T-helper 1 cell treated with Interleukin-12 subunit alpha and Interleukin-12 subunit beta and Interleukin-4 antibody, amounts not matched to agents 30 ng/mL and 1 ng/mL, for 36 hours (primary cell): ENCODE measurements around the gene COMMD7. TPM values are rescaled to one million over a fixed set of nuclear protein-coding genes. Genes with fewer than 3 reads are reported as not detected.

Experiments used
- intact Hi-C: fragments of 100-400 bp; cut with micrococcal nuclease; formaldehyde crosslinking; loops from one replicate; pipeline ENCODE4 v1.15.1; 2024
- total RNA-seq: library from RNA; stranded (reverse); gene quantifications from 2 replicates; pipeline ENCODE4 v1.2.3, GENCODE V29; 2022

COMMD7 gene
- 66.2 and 67.9 TPM in 2 replicates for total RNA-seq

GRCh38 chr20:32743237-32744112 is at the start of gene COMMD7:
Gene COMMD7 (minus strand): TSS chr20:32743467. CDS start chr20:32743391, 76 bp downstream.
- intact Hi-C loops, result loop anchor here (1.0 to 10.0 kb wide), 11 partner anchors 19 to 811 kb away; partner anchors contain the start of genes ASXL1, DNMT3B, KIF3B and MAPRE1

- intact Hi-C loops, result loop anchor here (5.0 kb wide), 1 partner anchor 39 kb away; no protein-coding TSS in a partner anchor
These were observed 49.6 kb upstream of the COMMD7 start for GRCh38 chr20:32792731-32793458.

- intact Hi-C loops, result loop anchor here (5.0 kb wide), 1 partner anchor 40 kb away; no protein-coding TSS in a partner anchor
These were observed 49.0 kb upstream of the COMMD7 start for GRCh38 chr20:32792316-32792715.

- intact Hi-C loops, result loop anchor here (1.0 to 5.0 kb wide), 7 partner anchors 29 to 509 kb away; partner anchors contain the start of gene MAPRE1
These were observed 47.4 kb upstream of the COMMD7 start for GRCh38 chr20:32790751-32791057.

GRCh38 chr20:32789896-32790750 is 46.9 kb upstream of the COMMD7 start:
- intact Hi-C loops, result loop anchor here (1.0 to 5.0 kb wide), 7 partner anchors 29 to 509 kb away; partner anchors contain the start of gene MAPRE1

- intact Hi-C loops, result no loop called here
These were observed 43.9 kb upstream of the COMMD7 start for GRCh38 chr20:32787168-32787567.

GRCh38 chr20:32786059-32786760 is 42.9 kb upstream of the COMMD7 start:
- intact Hi-C loops, result no loop called here

- intact Hi-C loops, result no loop called here
These were observed 41.3 kb upstream of the COMMD7 start for GRCh38 chr20:32784369-32785080.

GRCh38 chr20:32780749-32781655 is 37.7 kb upstream of the COMMD7 start:
- intact Hi-C loops, result no loop called here

GRCh38 chr20:32780278-32780677 is 37.0 kb upstream of the COMMD7 start:
- intact Hi-C loops, result no loop called here

- intact Hi-C loops, result loop anchor here (2.0 kb wide), 1 partner anchor 37 kb away; the partner anchor contains the start of gene COMMD7
These were observed 36.4 kb upstream of the COMMD7 start for GRCh38 chr20:32779500-32780211.

- intact Hi-C loops, result no loop called here
These were observed 34.1 kb upstream of the COMMD7 start for GRCh38 chr20:32777177-32777956.

- intact Hi-C loops, result no loop called here
These were observed 32.2 kb upstream of the COMMD7 start for GRCh38 chr20:32775336-32775991.

GRCh38 chr20:32773855-32774254 is 30.6 kb upstream of the COMMD7 start:
- intact Hi-C loops, result no loop called here

GRCh38 chr20:32773223-32773622 is 30.0 kb upstream of the COMMD7 start:
- intact Hi-C loops, result no loop called here

- intact Hi-C loops, result no loop called here
These were observed 28.8 kb upstream of the COMMD7 start for GRCh38 chr20:32772046-32772445.
